DMS79 treated with DMSO at 0.1 percent for 48 hours (cell line): ENCODE data around the gene FBXL3.

Experiments used
- DNase-seq: peaks from one replicate; lab custom pipeline; 2025; lab: John Stamatoyannopoulos, UW

FBXL3 gene, protein sequence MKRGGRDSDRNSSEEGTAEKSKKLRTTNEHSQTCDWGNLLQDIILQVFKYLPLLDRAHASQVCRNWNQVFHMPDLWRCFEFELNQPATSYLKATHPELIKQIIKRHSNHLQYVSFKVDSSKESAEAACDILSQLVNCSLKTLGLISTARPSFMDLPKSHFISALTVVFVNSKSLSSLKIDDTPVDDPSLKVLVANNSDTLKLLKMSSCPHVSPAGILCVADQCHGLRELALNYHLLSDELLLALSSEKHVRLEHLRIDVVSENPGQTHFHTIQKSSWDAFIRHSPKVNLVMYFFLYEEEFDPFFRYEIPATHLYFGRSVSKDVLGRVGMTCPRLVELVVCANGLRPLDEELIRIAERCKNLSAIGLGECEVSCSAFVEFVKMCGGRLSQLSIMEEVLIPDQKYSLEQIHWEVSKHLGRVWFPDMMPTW

DNA sequence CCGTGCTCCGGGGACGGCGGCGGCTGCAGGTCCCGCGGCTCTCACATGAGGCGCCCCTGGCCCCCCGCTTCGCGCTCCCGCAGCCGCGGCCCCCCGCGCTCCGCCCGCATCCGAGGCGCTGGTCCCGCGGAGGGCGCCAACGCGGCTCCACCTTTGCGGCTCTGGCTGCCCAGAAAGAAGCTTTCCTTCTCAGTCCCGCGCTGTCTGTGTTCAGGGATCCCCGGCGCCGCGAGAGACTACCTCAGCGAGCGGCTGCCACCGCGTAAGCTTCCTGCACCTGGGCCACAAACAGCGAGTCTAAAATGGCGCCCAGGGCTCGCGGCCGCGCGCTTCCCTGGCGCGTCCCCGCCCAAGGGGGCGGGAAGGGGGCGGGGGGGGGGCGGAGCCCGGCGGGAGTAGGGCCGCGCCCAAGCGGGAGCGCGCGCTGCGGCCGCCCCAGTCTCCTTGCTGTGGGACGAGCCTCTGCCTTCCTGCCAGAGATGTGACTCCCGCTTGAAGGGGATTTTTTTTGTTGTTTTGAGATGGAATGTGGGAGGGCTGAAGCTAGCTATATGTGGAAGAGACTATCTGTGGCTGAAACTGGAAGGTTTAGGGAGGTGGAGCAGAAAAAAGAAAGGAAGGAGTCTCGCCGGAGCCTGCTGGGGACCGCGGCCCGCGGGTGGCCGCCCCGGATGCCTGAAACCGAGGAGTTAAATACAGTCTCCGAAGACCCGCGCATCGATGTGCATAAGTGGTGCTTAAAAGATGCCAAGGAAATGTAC, at the start of gene FBXL3:
Gene FBXL3, minus strand, starts transcription at position 299 of the 761 bp plus-strand sequence. CDS start 5,299 bp downstream, outside the sequence.
- DNase-seq: peak; percentile 62

DNA sequence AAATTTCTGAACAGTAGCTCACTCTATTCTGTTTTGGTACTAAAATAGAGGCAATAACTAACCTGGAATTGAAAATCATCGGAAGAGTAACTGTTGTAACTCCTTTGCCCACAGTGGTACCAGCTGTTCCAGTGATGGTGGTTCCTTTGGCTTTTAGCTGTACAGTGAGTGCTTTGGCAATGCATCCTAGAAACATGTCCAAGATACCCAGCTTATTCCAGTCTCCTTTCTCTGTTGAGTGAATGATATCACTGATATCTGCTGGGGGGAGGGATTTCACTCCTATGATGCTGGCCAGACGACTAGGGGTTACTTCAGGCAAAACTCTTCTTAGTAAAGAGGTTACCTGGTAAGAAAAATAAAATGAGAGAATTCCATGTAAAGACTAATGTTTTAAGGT, 40.6 kb upstream of the FBXL3 start:
- no peak for DNase-seq

DNA sequence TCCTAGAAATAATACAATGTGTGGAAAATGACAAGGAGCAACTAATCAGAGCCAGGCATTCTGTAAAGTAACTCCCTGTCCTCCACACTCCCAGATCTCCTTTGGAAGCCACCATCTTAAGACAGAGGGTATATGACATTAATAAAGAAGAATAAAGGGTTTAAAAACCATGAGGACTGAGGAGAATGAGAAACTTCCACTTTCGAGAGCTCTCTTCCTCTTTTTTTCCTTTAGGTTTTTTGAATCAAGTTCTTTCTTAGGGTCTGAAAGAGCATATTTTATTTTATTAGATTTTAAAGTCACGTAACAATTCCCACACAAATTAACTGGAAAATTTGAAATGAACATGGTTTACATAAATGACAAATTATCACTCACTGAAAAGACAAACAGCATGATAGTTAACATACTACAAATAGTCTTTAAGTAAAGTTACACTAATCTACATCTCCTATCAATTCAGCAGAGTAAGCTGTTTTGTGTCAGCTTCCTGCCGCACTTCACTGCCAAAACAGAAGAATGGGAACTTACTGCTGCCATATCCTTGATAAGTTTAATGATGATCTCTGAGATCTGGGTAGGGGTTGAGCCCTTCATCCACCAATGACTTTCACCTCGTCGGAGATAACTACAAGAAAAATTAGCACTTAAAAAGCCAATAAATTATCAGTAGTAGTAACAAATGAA, 38.6 kb upstream of the FBXL3 start:
- no peak for DNase-seq

DNA sequence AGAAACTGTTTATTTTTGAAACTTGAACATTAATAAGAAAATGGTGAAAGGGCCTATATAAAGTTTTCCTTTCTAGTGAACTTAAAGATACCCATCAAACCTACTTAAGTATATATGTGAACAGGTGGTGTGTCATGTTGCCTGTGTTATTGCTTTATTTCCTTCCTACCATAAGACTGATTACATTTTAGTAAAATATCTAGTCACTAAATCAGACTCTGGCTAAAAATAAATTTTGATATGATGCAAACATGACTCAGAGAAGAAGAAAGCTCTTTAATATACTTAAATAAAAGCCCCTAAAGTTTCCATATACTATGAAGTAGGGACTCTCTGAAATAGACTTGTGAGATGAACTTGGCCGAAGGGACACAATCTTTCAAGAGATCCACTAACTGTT, 35.1 kb upstream of the FBXL3 start:
- DNase-seq: no peak

DNA sequence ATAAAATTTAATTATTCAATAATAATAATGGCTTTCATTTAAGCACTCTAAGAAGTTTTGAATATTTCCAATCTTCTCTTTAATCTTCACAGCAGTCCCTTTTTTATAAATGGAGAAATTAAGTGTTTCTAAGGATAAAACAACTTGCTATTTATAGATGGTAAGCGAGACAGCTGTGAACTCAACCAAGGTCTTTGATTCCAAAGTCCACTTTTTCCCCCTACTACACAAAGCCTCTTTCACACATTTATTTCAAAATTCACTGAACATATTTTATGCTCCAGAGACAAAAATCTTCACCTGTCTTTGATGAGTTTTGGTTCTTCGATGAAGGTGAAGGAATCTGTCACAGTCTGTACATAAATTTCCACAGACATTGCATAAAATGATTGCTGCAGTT, 34.4 kb upstream of the FBXL3 start:
- DNase-seq: no peak

DNA sequence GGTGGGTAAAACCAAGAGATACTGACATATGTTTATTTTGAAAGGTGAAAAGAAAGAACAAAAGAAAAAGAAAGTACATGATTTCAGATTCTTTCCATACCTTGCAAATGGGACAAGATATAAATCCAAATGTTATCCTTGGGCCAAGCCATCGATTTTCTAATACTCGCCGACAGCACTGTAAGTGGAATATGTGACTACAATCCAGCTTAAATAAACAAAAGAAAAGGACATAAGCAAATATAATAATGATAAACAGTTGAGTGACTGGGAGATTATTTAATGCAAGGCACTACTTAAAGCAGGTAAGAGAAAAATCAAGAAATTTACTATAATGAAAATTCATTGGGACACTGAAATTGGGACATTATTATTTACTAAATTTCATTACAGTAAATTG, 29.9 kb upstream of the FBXL3 start:
- DNase-seq: no peak

DNA sequence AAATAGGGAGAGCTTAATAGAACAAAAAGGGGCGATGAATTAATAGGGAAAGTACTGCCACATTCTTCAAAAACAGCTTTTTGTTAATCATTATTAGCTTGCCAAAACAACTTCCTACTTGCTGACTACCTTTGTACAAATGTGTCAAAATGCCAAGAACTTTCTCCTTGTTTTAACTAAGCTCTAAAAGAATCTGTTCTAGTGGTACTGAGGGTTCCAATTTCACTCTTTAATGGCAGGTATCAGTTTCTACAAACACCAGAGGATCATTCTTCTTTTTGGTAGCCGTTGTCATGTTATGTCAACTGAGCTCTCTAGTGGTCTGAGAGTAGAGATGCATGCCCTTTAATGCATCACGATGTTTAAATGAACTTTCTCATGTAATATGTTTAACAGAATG, 29.4 kb upstream of the FBXL3 start:
- no peak for DNase-seq

DNA sequence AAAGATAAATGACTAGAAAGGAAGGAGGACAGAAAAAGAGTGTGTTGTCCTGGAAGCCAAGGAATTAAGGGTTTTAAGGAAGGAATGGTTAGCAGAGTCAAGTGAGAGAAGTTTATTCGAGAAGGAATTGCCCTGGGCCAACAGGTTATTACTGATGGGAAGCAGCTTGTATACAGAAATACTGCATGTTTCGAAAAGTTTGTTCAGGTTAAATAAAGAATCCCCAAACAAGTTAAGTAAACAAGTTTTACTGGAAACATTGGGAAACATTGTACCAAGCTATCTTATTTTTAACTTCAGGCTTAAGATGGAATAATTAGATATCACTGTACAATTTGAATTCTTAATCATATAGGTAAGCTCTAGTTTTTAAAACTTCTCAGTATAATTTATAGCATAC, 28.2 kb upstream of the FBXL3 start:
- DNase-seq: no peak

DNA sequence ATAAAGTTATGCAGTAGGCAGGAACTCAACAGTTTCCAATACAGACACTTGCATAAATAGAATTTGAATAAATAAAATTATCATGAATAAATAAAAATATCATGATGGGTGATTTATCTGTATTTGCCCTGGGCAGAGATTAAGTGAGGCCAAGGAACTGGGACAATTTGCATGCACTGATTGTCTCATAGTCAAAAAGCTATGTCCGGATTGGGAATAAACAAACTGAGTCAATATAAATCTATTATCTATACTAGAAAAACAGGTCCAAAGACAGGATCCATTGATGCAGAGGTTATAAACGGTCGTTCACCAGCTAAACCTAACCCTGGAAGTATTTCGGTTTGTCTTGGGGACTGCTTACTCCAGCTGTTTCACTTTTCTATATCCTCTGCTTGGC, 26.2 kb upstream of the FBXL3 start:
- no peak for DNase-seq

DNA sequence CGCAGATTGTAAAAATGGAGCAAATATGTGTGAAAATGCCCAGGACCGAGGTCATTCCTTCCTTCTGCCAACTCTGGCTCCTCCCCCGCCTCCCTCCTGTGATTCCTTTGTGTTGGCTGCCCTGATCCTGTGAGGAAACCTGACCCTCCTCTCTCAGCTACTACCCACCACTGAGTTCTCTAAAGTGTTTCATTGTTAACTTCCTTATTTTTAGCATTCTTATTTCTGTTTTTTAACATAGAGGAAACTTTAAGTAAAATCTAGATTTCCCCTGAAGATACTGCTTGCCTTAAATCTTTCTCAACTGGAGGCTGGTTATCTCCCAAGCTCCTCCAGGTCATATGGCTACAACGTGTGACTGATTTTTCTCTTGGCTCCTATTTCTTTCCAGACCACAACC, 21.7 kb upstream of the FBXL3 start:
- no peak for DNase-seq

DNA sequence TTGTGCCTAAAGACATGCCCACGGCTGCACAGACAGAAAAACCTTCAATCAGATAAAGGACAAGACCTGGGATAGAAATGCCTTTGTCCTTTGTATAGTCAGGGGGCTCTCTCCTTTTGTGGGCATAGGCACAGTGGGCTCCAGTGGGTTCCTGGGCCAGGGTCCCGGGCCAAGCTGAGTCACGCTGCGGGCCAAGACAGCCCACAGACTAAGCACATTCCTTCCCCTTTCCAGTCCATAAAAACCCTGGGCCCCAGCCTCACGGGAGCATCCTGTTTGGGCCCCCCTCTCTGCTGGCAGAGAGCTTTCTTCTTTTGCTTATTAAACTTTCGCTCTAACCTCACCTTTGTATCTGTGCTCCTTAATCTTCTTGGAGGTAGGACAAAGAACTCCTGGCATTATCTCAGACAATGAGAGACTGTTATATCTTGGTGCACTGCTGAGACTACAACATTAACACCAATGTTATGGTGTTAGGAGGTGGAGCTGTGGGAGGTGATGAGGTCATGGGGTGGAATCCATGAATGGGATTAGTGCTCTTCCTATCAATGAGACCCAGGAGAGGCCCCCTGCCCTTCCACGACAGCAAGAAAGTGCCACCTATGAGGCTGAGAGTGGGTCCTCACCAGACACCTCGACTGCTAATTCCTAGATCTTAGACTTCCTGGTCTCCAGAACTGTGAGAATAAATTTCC, 20.8 kb upstream of the FBXL3 start:
- no peak for DNase-seq

DNA sequence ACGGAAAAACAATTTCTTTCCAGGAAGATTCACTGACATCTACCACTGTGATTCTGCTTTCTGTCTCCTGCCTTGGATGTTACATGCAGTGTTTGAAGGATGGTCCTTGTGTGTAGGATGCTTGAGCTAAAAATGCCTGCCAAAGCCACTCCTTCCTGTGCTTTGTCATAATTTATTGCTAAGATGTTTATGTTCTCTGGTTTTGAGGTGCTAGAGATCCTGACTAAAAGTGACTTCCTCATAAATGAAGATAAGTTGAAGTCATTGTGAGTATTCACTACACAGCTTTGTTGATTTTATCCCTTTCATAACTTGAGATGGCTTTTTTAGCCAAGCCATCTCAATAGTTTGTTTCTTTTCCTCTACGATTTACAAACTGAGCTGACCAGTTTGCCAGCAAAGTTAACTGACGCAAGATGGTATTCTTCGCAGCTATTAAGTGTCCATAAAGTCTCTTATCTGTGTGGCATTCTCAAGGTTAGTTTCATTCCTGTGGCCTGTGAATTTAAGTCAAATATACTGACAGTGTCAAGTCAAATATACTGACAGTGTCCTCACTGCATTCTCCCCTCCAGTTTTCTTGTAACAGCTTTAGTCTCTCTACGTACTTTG, 15.7 kb upstream of the FBXL3 start:
- DNase-seq: no peak

DNA sequence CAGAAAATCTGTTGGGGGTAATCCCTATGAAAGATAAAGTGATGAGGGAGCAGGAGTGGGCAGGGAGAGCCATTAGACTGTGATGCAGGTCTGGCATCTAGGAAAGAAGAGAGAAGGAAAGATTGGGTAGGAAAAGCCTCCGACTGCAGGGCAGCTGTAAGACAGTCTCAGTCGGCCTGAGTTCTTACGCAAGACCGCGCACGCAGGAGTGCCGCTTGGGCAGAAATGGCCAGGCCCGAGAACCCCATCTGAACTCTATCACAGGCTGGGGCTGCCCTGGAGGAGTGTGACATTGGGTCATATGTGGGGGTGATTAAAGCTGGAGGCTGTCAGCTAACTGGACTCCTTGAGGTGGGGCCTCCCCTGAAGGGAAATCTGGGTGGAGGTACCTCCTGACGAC, 13.9 kb upstream of the FBXL3 start:
- DNase-seq: no peak

DNA sequence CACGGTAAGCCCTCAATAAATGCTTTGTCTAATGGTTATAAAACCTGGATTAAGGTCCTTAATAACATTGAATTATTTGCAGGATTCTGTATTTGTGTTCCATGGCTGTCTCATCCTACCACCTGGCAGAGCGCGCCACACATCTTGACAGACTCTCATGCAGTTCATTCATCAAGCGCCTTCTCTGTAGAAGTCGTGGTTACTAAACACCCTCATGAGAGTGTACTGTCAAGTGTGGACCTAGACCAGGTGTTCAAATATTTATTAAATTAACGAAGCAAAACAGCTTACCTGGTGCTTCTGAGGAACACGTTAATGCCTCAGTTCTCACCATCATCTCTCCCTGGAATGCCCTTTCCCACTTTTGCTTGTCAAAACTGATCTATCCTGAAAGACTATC, 13.1 kb upstream of the FBXL3 start:
- DNase-seq: no peak

DNA sequence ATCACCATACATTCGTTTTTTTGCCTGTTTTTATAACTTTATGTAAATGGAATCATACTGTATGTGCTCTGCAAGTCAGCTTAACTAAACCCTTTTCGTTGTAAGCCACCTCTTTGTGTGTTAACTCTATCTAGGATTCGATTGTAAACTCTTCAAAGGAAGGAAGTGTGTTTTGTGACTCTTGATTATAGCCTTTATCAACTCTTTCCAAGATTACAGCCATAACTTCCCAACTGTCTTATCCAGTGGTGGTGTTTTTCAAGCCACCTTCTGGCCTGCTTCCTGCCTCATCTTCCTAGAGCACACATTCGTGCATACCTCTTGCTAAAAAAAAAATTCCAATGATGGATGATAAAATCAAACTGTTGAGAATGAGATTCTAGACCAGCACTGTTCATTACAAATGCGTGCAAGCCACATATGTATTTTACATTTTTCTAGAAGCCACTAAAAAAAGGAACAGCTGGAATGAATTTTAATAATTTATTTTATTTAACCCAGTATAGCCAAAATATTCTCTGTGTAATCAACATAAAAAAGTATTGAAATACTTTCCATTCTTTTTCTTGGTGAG, 12.0 kb upstream of the FBXL3 start:
- no peak for DNase-seq

DNA sequence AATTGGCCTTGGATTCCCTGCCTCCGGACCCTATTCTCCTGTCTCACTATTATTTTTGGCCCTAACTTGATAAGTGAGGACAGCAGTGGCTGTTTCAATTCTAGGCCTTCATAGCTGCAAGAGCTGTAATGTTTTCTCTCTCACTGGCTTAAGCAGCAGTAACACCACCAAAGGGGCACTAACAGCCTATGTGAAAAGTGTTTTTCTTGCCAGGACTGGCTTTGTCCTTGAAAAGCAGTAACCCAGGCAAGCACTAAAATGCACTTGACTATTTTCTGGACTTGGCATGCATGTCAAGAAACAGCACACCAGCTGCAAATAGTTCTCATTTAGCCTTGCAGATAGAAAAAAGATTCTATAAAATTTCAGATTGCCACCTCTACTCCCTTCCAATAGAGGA, 9.3 kb upstream of the FBXL3 start:
- DNase-seq: peak; percentile 27

DNA sequence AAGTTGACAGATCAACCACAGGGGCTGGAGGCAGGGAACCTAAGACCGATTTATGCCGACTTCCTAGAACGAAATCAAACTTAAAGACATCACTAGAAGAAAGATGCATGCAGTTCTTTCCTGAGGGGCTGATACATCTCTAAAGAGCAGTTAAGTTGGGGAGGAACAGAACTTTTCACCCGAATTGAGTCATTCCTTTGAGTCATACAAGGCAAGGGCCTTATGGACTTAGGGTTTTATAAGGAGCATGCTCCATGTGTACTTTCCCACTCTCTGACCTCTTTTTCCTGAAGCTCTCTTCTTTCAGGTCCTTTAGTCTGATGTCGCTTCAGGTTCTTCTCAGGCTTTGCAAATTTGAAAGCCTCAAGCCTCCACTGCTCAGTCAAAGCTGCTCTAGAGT, 7.9 kb upstream of the FBXL3 start:
- no peak for DNase-seq

DNA sequence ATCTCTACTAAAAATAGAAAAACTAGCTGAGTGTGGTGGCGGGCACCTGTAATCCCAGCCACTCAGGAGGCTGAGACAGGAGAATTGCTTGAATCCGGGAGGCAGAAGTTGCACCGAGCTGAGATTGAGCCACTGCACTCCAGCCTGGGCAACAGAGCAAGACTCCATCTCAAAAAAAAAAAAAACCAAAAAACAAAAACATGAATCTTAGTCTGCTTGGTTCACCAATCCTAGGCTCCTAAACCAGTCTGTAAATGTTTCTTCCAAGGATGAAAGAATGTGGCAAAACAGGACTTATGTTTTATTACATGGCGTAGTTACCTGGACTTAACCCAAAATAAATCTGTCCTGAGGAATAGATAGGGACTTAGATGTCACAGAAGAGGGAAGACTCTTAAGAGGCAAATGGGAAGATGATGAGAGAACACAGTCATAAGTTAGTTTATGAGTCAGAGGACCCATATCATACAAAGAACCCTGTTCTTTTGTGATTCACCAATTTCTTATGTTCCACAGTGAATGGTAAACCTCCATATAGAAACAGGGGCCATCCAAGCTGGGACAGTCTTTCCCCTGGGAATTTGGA, 6.9 kb upstream of the FBXL3 start:
- DNase-seq: no peak

DNA sequence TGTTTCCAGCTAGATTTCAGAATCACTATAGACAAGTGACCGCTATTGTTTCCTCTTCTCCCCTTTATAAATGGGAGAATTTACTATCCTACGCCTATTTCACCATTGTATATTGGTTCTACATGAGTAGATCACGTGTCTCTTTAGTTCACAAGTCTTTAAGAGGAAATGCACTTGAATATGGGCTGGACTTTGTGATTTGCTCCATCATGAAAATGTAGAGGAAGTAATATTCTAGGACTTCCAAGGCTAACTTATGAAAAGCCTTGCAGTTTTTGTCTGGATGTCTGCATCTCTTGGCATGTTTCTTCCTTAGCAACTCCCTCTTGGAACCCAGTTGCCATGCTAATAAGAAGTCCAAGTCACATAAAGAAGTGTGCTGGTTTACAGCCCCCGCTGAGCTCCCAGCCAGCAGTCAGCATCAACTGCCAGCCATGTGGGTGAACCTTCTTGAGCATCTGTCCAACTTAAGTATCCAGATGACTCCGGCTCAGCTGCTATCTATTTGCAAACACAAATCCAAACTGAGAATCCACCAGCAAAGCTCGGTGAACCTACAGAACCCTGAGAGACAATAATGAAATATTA, 4.8 kb upstream of the FBXL3 start:
- DNase-seq: no peak

DNA sequence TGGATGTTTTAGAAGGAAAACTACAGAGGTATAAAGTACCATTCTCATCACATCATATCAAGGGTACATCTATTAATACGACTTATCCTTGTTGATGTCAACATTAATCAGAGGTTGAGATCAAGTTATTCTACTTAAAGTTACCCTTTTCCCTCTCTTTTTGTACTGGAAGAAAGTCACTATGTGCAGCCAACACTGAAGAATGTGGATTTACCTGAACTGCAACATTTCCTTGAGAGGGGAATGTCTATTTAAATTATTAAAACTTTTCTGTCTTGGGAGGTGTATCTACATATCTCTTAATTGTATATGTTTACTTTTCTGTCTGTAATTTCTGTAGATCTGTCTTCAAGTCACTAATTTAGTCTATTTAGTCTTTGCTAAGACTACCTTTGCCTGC, 2.5 kb upstream of the FBXL3 start:
- DNase-seq: no peak

DNA sequence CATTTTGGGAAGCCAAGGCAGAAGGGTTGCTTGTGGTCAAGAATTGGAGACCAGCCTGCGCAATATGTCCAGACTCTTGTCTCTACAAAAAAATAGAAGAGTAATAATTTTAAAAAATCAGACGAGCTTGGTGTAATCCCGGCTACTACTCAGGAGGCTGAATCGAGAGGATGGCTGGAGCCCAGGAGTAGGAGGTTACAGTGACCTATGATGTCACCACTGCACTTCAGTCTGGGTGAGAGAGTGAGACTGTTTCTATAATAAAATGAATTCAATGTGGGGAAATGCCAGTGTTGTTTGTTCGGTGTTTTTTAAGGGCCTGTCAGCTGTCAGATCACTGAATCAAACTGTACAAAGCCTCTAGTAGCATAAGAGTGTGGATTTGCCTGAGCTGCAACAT, 1.2 kb upstream of the FBXL3 start:
- no peak for DNase-seq
